Fibroblast of the conjunctiva (primary cell): ENCODE data around the gene ZSWIM1.
A peak's percentile ranks its signal among the peaks of the same experiment; 100 is the strongest.
"Not testable (repeated sequence)": the region's sequence is repeated elsewhere in the genome, so short reads cannot be mapped to it uniquely, and the experiment has no call there.

Source experiments
- DNase-seq: peaks from one replicate; pipeline ENCODE4 v3.0.0-alpha.2; 2010; ENCODE audit warnings: low read depth

The ZSWIM1 gene

DNA sequence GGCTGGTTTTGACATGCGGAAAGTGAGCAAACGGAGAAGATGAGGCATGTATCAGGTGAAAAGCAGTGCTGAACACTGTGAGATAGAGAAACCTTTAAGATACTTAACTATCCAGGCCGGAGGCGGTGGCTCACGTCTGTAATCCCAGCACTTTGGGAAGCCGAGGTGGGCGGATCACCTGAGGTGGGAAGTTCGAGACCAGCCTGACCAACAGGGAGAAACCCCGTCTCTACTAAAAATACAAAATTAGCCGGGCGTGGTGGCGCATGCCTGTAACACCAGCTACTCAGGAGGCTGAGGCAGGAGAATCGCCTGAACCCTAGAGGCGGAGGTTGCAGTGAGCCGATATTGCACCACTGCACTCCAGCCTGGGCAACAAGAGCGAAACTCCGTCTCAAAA, 50.7 kb downstream of the ZSWIM1 start:
- not testable (repeated sequence) for DNase-seq

DNA sequence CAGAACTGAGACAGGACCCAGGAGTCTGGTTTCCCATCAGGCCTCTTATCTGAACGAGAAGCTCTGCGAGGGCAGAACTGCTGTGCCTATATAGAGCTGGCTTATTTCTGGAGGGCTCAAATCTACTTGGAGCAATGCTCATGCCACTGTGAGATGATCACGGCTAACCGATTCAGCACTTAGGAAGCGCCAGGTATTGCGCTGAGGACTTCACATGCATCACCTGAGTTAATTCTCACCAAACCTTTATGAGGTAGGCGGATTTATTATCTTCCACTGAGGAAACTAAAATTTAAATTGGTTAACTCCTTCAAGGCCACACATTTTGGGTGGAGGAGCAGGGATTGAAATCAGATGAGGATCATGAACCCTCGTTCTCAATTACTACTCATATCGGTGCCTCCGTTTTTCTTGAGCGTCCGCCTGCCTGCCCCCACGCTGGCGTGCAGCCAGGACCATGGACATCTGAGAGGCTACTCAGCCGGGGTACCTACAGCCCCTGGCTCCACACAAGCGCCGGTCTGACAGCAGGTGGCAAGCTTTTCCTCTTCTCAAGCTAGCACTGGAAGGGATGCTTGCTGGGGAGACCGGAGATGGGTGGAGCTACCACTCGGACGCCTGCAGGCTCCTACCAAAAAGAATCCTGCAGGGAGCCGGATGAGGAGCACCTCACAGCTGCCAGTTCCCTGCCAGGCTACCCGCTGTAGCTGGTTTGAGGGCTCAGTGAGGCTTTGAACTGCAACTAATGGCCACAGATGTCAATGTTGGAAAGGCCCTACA, 52.4 kb downstream of the ZSWIM1 start:
- peak; percentile 73 for DNase-seq

- DNase-seq, result no peak
These were observed 53.1 kb downstream of the ZSWIM1 start for GRCh38 chr20:45934046-45934585.
